GM18873 (cell line): ENCODE results near the gene PITPNB.

Source experiments
- ATAC-seq: cut with Tn5 transposase; IDR thresholded peaks from one replicate; pipeline ENCODE4 v1.9.1; 2021; ENCODE audit warnings: mild to moderate bottlenecking, moderate library complexity, moderate number of reproducible peaks; ENCODE audit not compliant: unreplicated experiment, low FRiP score

PITPNB gene

GRCh38 chr22:27836181-27836580 lies 82.9 kb downstream of the PITPNB start:
- no peak for ATAC-seq

DNA sequence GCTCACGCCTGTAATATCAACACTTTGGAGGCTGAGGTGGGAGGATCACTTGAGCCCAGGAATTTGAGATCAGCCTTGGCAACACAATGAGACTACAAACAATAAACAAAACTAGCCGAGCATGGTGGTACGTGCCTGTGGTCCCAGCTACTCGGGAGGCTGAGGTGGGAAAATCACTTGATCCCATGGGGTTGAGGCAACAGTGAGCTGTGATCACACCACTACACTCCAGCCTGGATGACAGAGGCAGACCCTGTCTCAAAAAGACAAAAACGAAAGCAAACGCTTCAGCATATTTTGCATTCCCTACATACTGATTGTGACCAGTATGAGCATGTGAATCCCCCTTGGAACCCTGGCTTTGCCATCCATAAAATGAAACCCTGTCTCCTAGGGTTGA lies 83.6 kb downstream of the PITPNB start:
- ATAC-seq = no peak

DNA sequence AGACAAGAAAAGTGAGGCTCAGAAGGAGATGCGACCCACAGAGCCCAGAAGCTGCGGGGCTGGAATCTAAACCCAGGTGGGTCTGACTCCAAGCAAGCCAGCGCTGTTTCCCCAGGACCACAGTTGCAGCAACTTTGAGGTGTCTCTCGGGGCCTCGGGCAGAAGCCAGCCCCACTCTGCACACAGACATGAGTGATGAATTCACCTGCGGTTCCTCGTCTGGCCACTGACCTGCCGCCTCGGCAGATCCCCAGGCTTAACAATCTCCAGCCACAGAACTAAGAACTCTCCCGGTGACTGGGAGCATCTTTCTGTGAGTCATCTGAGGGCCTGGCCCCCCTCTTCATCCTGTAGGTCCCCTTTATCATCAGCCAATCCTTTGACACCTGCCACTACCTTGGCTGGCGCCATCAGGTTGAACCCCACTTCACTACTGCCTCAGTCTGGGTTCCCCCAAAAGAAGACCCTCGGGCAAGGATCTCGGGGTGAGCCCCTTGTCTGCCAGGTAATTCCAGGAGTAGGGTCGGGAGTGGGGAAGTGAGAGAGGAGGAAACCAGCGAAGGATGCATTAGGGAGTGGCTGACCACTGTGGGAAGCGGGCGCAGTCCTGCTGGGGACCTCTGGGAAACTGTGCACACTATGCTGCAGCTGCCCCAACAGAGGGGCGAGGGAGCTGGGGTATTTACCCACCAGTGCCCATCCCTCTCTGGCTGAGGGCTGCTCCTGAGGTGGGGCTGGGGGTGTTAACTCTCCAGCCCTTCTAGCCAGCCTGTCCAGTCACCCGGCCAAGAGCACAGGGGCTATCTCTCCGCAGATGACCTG lies 84.5 kb downstream of the PITPNB start:
- ATAC-seq = no peak

DNA sequence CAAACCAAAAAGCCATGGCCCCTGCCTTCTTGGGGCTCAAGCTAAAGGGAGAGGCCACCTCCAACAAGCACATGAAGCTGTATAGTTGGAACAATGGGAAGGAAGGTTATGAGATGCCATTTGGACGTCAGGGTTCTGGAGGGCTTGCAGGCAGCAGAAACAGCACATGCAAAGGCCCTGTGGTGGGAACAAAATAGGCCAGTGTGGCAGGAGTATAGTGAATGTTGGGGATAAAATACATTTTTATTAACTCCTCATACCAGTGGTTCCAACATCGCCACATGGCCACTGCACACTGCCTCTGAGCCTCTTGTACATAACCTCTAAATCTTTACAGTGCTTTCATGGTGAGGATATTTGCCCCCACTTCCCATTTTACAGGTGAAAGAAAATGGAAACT lies 85.3 kb downstream of the PITPNB start:
- no peak for ATAC-seq

GRCh38 chr22:27832606-27833005 lies 86.5 kb downstream of the PITPNB start:
- no peak for ATAC-seq

DNA sequence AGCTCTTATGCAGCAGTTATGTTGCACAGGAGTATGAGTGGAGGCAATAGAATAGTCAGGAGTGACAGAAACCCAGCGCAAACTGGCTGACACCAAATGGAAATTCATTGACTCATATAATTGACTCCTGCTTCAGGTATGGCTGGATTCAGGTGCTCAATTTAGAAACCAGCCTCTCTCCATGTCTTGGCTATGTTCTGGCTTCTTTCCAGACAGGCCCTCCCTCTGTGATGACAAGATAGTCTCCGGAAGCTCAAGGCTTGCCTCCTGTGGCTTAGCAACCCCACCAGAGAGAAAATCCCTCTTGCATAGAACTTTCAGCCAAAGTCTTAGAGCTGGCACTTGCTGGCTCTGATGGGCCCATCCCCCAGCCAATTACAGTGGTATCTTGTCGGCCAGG lies 89.4 kb downstream of the PITPNB start:
- ATAC-seq = no peak

DNA sequence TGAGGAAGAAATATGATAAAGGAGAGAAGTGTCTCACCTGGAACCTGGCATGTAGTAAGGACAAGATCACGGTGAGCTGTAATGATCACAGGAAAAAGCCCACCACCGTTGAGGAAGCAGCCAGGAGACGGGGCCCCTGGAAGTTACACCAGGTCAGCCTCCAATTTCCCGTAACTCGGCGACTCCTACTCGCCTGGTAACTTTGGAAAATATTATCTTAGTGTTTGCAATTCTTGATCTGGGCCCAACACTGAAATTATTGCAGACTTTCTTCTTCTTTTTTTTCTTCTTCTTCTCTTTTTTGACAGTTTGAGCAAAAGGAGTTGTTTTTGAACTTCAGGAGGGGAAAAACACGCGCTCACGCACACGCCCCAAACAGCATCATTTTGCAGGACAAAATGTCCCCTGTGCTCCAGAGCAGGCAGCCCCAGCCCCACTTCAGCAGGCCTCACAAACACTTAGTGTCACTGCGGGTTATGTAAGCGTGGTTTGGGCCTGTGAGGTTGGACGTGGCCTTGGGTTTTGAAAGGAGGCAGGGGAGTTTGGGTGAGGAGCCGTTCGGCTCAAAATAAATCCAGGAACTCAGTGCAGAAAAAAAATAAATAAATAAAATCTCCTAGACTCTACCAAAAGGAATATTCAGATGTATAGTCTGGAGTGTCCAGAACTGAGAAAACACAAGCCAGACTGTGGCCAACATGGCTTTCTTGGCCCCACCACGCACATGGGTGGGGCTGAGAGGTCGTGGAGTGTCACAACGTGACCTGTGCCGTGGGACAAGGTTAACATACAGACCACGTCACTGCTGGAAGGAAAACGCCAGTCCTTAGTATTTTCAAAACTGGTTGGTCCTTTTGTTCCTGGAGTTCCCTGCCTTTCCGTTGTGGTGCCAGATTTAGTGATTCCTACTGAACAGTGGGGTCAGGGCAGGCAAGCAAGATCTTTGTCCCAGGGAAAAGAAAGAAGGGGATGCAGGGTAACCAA lies 91.2 kb downstream of the PITPNB start:
- no peak for ATAC-seq

- no peak for ATAC-seq
Measured at GRCh38 chr22:27825174-27825573, 93.9 kb downstream of the PITPNB start.

DNA sequence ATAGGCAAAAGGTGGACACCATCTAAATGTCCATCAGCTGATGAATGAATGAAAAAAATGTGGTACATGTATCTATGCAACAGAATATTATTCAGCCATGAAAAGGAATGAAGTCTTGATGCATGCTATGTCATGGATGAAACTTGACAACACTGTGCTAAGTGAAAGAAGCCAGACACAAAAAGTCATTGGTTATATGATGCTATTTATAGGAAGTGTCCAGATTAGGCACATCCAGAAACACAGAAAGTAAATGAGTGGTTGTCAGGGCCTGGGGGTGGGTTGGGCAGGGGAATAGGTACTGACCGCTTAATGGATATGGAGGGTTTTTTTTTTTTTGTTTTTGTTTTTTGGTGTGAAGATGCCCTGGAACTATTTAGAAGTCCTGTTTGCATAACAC lies 95.8 kb downstream of the PITPNB start:
- no peak for ATAC-seq

- no peak for ATAC-seq
Measured at GRCh38 chr22:27820896-27821866, 97.9 kb downstream of the PITPNB start.

DNA sequence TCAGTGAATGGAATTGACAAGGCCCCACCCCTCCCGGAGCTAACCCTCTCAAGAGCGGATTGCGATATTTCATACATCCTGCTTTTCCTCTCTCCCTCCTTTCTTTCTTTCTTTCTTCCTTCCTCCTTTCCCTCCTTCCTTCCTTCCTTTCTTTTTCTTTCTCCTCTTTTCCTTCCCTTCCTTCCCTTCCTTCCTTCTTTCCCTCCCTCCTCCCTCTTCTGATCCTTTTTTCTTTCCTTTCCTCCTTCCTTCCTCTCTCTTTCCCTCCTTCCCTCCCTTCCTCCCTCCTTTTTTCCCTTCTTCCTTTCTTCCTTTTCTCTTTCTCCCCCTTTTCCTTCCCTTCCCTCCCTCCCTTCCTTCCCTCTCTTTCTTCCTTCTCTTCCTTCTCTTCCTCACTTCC lies 102.5 kb downstream of the PITPNB start:
- ATAC-seq = no peak

GRCh38 chr22:27815826-27816530 lies 103.1 kb downstream of the PITPNB start:
- ATAC-seq = no peak

DNA sequence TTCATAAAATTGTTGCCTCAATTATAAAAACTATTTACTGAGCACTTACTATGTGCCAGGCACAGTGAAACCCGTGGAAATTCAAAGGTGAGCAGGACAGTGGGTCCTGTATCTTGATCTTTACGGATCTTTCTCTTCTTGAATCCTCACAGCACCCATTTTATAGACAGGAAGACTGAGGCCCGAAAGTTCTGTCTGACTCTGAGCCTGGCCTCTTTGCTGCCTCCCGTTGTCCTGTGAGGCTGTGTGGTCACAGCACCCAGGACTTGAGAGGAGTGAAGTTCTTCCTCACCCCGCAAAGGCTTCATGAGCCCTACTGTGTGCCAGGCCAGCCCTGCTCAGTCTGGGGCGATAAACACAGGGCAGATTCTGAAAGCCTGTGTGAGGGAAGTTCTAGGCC lies 104.1 kb downstream of the PITPNB start:
- ATAC-seq = no peak

- no peak for ATAC-seq
Measured at GRCh38 chr22:27811778-27812177, 107.3 kb downstream of the PITPNB start.

GRCh38 chr22:27810609-27811151 lies 108.4 kb downstream of the PITPNB start:
- ATAC-seq = no peak

- no peak for ATAC-seq
Measured at GRCh38 chr22:27809700-27810608, 109.1 kb downstream of the PITPNB start.

DNA sequence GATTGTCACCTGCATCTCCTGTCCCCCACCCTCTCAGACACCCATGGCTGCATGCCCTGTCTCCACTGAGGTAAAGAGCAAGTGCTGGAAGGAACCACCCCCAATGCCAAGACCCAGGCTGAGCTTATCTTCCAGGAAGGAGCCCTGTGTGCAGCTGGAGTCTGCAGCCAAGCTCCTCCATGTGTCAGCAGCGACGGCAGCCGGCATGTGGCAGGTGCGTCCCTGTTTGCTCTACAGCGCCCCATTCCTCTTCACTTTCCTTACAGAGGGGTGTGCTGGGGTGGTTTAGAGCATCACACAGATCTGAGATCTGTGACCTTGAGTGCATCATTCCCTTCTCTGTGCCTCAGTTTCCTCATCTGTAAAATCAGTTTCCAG lies 109.8 kb downstream of the PITPNB start:
- no peak for ATAC-seq

- no peak for ATAC-seq
Measured at GRCh38 chr22:27808451-27809225, 110.4 kb downstream of the PITPNB start.
